Gastroesophageal sphincter (tissue), 3 donors: ENCODE measurements around the gene KLHL22.

Experiments
- POLR2A ChIP-seq, 2 donors: fragments of 450-650 bp; IDR thresholded peaks; one replicate each; pipeline ENCODE4 v1.6.1; 2017; ENCODE audit warnings: antibody characterized with exemption in 2 of 2, mild to moderate bottlenecking in 2 of 2, moderate library complexity in 1 of 2
- TF ChIP-seq, protein P1 (sequence below), 4 experiments: fragments of 200-600 bp in 2 of 4; fragments of 450-650 bp in 2 of 4; sonication (generic) in 1 of 4; IDR thresholded peaks; one replicate each; pipeline ENCODE4 v1.5.1; 2017 to 2019; ENCODE audit warnings: antibody characterized with exemption in 4 of 4, mild to moderate bottlenecking in 2 of 4, moderate library complexity in 2 of 4

- TF ChIP-seq, protein P1, sequence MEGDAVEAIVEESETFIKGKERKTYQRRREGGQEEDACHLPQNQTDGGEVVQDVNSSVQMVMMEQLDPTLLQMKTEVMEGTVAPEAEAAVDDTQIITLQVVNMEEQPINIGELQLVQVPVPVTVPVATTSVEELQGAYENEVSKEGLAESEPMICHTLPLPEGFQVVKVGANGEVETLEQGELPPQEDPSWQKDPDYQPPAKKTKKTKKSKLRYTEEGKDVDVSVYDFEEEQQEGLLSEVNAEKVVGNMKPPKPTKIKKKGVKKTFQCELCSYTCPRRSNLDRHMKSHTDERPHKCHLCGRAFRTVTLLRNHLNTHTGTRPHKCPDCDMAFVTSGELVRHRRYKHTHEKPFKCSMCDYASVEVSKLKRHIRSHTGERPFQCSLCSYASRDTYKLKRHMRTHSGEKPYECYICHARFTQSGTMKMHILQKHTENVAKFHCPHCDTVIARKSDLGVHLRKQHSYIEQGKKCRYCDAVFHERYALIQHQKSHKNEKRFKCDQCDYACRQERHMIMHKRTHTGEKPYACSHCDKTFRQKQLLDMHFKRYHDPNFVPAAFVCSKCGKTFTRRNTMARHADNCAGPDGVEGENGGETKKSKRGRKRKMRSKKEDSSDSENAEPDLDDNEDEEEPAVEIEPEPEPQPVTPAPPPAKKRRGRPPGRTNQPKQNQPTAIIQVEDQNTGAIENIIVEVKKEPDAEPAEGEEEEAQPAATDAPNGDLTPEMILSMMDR (IDR thresholded peaks at IDR 0.05): no peak
- TF ChIP-seq POLR2A (IDR thresholded peaks at IDR 0.05): no peak
Measured at GRCh38 chr22:20490183-20490940, 5.2 kb downstream of the KLHL22 start.
